Globus pallidus (tissue), 1 donor: ENCODE measurements around the gene PRKCQ.
"Not testable (repeated sequence)": the region's sequence is repeated elsewhere in the genome, so short reads cannot be mapped to it uniquely, and the experiment has no call there.

Experiments used
- DNase-seq: peaks from one replicate; pipeline ENCODE4 v3.0.0-alpha.2; 2015; ENCODE audit warnings: low spot score

PRKCQ gene

GRCh38 chr10:6383096-6383812, 196.8 kb downstream of the PRKCQ start:
- DNase-seq: peak; percentile 79

- DNase-seq: peak; percentile 69
Measured at GRCh38 chr10:6382081-6382480, 198.0 kb downstream of the PRKCQ start.

GRCh38 chr10:6380478-6380877, 199.6 kb downstream of the PRKCQ start:
- not testable (repeated sequence) for DNase-seq

- no peak for DNase-seq
Measured at GRCh38 chr10:6379015-6379776, 200.9 kb downstream of the PRKCQ start.
